Activated CD4-positive, alpha-beta T cell treated with anti-CD3 and anti-CD28 coated beads for 36 hours (primary cell): ENCODE data around the gene ZNF608. TPM values are rescaled to one million over a fixed set of nuclear protein-coding genes. Genes with fewer than 3 reads are reported as not detected.

Experiments
- ATAC-seq: fragments of 200-7000 bp; cut with Tn5 transposase; one replicate; pipeline ENCODE4 v1.10.0; 2021; ENCODE audit warnings: mild to moderate bottlenecking, moderate library complexity
- CTCF ChIA-PET: fragments of 350-600 bp; sonication (Branson Sonifier 250); formaldehyde crosslinking; loops from one replicate; lab custom pipeline; 2021; ENCODE audit warnings: antibody characterized with exemption; lab: Charles Lee
- POLR2A ChIA-PET: fragments of 350-600 bp; sonication (Branson Sonifier 250); formaldehyde crosslinking; loops from one replicate; lab custom pipeline; 2021; ENCODE audit warnings: antibody characterized with exemption, inconsistent platforms; lab: Charles Lee
- DNase-seq: peaks from one replicate; pipeline ENCODE4 v3.0.0-alpha.2; 2020
- H3K27ac Mint-ChIP-seq: one replicate; pipeline ENCODE4 v1.8.0; 2021; ENCODE audit warnings: mixed read lengths
- H3K27me3 Mint-ChIP-seq: one replicate; pipeline ENCODE4 v1.8.0; 2021; ENCODE audit warnings: mixed read lengths
- H3K36me3 Mint-ChIP-seq: one replicate; pipeline ENCODE4 v1.8.0; 2021; ENCODE audit warnings: low read depth, mixed read lengths
- H3K4me1 Mint-ChIP-seq: one replicate; pipeline ENCODE4 v1.8.0; 2021; ENCODE audit warnings: mixed read lengths
- H3K4me3 Mint-ChIP-seq: one replicate; pipeline ENCODE4 v1.8.0; 2021; ENCODE audit warnings: mild to moderate bottlenecking, moderate library complexity, mixed read lengths
- H3K9me3 Mint-ChIP-seq: one replicate; pipeline ENCODE4 v1.8.0; 2021; ENCODE audit warnings: low read depth, mixed read lengths
- intact Hi-C, 2 experiments: fragments of 100-400 bp; cut with DNase I in 1 of 2; cut with micrococcal nuclease in 1 of 2; formaldehyde crosslinking; loops; one replicate each; pipeline versions ENCODE4 v1.14.2 to v1.15.1; 2022 to 2024; cut with DNase I, micrococcal nuclease
- total RNA-seq, 2 experiments: library from RNA; stranded (reverse); gene quantifications; one replicate each; pipeline ENCODE4 v1.2.3, GENCODE V29; 2021

The ZNF608 gene
- total RNA-seq, 2 experiments from 2014 or later, result not detected

DNA sequence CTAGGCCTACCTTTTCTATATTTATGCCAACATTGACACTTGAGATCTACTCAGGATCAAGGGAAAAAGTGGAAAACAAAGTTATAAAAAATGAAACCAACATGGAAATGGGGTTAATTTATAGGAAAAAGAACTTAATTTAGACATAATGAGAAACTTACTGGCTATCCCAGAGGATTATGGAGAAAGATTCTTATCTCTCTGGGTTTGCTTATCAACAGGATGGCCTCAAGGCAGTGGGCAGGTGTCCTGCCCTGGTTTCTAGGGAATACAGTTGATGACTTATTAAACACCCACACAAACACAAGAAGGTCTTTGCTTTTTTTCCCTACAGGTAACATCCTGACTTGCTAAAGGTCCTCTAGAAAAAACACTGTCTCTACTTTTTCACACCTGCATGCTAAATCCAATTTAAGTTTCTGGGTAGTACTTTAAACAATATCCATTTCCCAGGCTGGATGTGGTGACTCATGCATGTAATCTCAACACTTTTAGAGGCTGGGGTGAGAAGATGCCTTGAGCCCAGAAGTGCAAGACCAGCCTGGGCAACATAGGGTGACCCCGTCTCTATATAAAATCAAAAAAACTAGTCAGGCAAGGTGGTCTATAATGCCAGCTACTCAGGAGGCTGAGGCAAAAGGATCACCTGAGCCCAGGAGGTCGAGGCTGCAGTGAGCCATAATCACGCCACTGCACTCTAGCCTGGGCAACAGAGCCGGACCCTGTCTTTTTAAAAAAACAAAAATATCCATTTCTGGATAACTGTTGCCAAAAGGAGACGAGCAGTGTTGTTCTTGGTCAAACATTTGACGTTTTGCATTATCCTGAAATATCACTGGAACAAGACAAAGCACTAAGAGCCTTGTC, 6.6 kb upstream of the ZNF608 start:
- POLR2A ChIA-PET, result no interaction called here
- H3K27ac Mint-ChIP-seq, result no peak overlapping the region

DNA sequence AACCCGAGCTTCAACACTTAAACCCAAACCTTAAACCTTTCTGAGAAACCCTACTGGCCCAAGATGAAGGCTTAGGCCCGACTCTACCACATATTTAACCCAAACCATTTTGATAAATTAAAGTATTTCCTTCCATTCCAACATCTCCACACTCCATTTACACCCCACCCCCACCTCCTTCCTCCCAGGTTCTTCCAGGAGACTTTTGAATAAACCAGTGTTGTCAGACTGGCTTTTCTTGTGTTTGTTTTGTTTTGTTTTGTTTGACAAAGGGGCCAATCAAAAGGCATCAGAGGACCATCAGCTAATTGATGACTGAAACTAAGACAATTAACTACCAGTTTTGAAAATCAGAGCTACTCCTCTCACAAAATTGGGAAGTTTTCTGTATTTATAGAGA, 4.6 kb upstream of the ZNF608 start:
- ChIA-PET POLR2A (no interaction called here), CTCF (interaction anchor here (0.5 to 1.2 kb wide), 2 partner anchors 10 to 16 kb away, joined by 3 to 4 read pairs; no protein-coding TSS in a partner anchor)
- intact Hi-C loops, result no loop called here
- ATAC-seq (no peak), DNase-seq (no peak)
- peaks cover 41% of the 10 kb centered on the region for H3K27me3 Mint-ChIP-seq
- H3K4me1 Mint-ChIP-seq, result peaks cover 31% of the 10 kb centered on the region
- peaks cover 2% of the 10 kb centered on the region for H3K9me3 Mint-ChIP-seq
- H3K36me3 Mint-ChIP-seq, result no peaks in the 10 kb centered on the region
- H3K27ac Mint-ChIP-seq, result no peak overlapping the region
- H3K4me3 Mint-ChIP-seq, result no peak overlapping the region

More for the DNA sequence above, 6.6 kb upstream of the ZNF608 start:
- Mint-ChIP-seq H3K27me3 (peaks cover 24% of the 10 kb centered on the region), H3K9me3 (peaks cover 2% of the 10 kb centered on the region), H3K36me3 (no peaks in the 10 kb centered on the region), H3K4me1 (peaks cover 12% of the 10 kb centered on the region), H3K4me3 (no peak overlapping the region)
- DNase-seq, result no peak
- no peak for ATAC-seq
- intact Hi-C loops, result no loop called here
- CTCF ChIA-PET, result no interaction called here

DNA sequence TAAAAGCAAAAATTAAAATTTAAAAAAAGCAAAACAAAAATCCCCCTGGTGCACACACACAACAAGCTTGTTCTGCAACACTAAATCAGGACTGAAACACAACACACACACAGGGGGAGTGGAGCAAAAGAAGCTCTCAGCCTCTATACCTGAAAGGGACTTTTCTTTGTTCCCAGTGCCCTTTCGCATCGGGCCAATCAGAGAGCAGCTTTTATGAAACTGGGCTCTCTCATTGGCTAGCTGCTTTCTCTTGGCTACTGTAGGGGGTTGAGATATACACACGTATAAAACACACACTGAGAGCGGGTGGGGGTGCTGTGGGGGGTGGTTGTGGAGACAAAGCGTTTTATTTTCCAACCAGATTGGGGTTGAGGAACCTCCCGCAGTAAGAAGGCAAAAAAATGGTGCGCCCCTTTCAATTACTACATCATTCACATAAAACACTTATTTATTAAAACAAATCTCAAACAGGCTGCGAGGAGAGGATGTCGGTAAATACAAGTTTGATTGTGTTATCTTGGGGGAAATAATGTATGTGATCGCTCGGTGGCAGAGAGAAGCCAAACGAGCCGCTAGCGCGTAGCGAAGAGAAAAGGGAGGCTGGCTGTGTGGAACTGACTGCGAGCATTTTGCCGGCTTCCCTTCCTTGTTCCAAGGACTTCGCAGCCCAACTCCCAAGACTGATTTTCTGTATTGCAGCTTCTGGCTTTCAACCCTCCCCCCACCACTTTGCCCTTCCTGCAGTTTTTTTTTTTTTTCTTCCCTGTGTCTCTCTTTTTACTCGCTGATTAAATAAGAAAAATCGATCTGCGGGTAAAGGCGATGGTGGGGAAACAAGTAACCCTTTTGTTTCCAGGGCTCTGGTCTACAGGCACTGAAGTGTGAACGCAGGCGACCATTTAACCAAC, 2.5 kb upstream of the ZNF608 start:
- ChIA-PET CTCF (no interaction called here), POLR2A (no interaction called here)
- no peaks in the 10 kb centered on the region for H3K36me3 Mint-ChIP-seq
- H3K4me3 Mint-ChIP-seq, result peak overlapping the region; percentile 63
- peaks cover 32% of the 10 kb centered on the region for H3K4me1 Mint-ChIP-seq
- H3K27ac Mint-ChIP-seq, result no peak overlapping the region
- DNase-seq (peak; percentile 43), ATAC-seq (peak; percentile 90)
- H3K9me3 Mint-ChIP-seq, result peaks cover 2% of the 10 kb centered on the region
- intact Hi-C loops, result loop anchor here in 1 of 2 experiments (5.0 kb wide), 1 partner anchor 167 kb away; no protein-coding TSS in a partner anchor
- H3K27me3 Mint-ChIP-seq, result peaks cover 45% of the 10 kb centered on the region

GRCh38 chr5:124747791-124748686, 1.6 kb upstream of the ZNF608 start:
- ATAC-seq (no peak), DNase-seq (no peak)
- ChIA-PET POLR2A (no interaction called here), CTCF (no interaction called here)
- Mint-ChIP-seq H3K4me1 (peaks cover 32% of the 10 kb centered on the region), H3K36me3 (no peaks in the 10 kb centered on the region), H3K9me3 (peaks cover 2% of the 10 kb centered on the region), H3K4me3 (peak overlapping the region; percentile 63), H3K27ac (no peak overlapping the region), H3K27me3 (peaks cover 45% of the 10 kb centered on the region)
- intact Hi-C loops, result loop anchor here in 1 of 2 experiments (5.0 kb wide), 1 partner anchor 166 kb away; no protein-coding TSS in a partner anchor

DNA sequence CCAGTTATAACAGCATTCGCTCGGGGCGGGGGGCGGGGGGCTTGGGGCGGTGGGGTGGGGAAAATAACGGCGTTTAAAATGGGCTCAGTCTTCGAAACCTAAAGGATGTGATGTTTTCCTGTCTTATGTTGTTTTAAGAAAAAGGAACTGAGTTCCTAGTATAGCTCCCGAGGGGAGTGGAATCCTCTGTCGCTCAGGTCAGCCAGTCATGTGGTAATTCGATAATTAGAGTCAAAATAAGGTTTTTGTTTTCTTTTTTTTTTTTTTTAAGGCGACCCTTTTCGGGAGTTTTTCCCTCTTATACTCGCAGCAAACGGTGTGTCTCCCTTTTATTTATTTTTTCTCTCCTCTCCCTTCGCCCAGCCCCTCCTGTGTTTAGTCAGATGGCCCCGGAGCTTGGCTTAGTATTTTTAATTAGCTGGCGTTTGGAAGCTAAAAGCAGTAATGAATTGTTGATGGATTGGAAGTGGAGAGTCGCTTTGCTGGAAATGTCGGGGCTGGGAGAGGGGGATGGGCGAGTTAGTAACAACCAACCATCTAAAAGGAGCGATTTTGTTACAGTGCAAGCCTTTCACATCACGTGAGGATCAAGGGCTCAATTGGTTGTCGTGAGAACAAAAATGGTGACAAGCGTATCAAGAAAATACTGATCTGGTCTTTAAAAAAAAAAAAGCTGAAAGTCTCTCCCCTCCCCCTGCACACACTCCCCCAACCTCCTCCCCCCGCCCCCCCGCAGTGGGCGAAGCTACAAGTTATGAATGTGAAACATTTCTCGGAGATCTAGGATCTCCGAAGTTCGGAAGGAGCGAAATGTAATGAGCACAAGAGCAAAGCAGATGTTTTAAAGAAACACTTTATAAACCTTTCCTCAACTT, 714 bp upstream of the ZNF608 start:
- DNase-seq (peak; percentile 7), ATAC-seq (no peak)
- H3K27ac Mint-ChIP-seq, result no peak overlapping the region
- intact Hi-C loops, result loop anchor here in 1 of 2 experiments (5.0 kb wide), 1 partner anchor 165 kb away; no protein-coding TSS in a partner anchor
- peaks cover 2% of the 10 kb centered on the region for H3K9me3 Mint-ChIP-seq
- POLR2A ChIA-PET, result no interaction called here
- peaks cover 32% of the 10 kb centered on the region for H3K4me1 Mint-ChIP-seq
- H3K36me3 Mint-ChIP-seq, result no peaks in the 10 kb centered on the region
- peaks cover 45% of the 10 kb centered on the region for H3K27me3 Mint-ChIP-seq
- CTCF ChIA-PET, result interaction anchor here (0.7 kb wide), 1 partner anchor 1502 kb away, joined by 4 read pairs; no protein-coding TSS in a partner anchor
- H3K4me3 Mint-ChIP-seq, result peak overlapping the region; percentile 56

DNA sequence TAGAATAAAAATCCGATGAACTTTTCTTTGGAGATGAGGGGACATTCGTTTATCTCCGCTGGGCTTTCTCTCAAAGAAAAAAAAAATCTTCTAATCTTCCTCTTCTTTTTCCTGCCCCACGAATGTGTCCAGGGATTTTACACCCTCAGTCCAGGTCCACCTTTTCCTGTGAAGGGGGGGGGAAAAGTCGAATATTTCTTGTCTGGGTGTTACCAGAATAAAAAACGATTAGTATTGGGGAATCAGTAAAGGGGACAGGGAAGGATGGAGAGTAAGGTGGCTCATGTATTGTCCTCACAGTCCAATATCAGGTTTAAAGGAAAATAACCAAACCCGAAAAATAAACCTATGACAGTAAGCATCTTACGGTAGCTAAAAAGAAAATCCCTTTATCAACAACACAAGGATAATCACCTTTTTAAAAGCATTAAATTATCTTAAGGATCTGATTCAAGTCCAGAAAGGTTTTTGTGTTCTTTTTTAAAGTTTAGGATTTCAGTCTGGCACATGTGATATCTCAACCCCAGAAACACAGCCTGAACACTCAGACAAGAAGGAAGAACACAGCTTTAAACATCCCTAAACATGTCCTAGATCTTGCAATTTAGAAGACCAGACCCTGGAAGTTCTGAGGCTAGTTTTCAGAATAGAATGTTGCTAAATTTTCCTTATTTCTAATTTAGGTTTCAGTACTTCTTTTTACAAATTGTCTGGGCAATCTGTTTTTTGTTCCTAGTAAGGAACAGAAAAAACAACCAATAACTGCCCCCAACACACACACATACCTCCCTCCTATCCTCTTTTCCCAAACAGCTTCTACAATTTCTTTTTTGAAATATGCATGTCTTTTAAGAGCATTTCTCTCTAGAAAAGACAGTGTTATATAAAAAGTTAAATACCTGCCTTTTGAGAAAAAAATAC, 1.2 kb downstream of the ZNF608 start:
- H3K9me3 Mint-ChIP-seq, result no peaks in the 10 kb centered on the region
- peaks cover 45% of the 10 kb centered on the region for H3K27me3 Mint-ChIP-seq
- ChIA-PET CTCF (no interaction called here), POLR2A (no interaction called here)
- no peak for ATAC-seq
- peaks cover 32% of the 10 kb centered on the region for H3K4me1 Mint-ChIP-seq
- H3K27ac Mint-ChIP-seq, result no peak overlapping the region
- DNase-seq, result no peak
- no peak overlapping the region for H3K4me3 Mint-ChIP-seq
- intact Hi-C loops, result loop anchor here in 1 of 2 experiments (5.0 kb wide), 1 partner anchor 163 kb away; no protein-coding TSS in a partner anchor
- H3K36me3 Mint-ChIP-seq, result no peaks in the 10 kb centered on the region

DNA sequence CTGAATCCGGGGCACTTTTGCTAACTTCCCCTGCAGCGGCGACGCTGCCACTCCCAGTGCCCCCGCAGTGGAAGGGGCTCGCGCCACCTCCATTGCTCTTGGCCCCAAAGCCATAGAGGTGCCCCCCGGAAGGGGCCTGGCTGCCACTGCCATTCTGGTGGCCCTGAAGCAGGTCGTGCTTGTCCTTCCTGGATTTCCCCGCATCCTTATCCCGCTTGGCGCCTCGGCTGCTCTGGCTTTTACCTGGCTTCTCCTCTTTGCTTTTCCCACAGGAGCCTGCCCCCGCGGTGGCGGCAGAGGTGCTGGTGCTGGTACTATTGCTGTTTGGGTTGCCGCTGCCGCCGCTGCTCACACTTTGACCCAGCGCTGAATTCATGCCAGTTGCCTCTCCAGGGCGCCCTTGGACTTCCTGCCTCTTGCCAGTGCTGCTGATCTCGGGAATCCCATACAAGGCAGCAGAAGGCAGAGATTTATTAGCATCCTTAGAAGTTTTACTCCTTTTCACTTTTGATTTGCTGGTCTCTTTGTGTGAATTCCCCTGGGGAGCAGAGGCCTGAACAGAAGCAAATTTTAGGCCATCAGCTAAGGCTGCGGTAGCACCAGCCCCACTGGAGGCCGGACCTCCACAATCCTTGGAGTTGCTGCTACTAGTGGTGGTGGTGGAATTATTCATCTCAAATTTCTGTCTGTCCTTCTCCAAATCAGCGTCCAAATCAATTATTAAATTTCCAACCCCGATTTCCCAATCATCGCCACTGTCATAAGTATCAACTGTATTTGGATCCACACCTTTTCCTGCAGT, 2.1 kb downstream of the ZNF608 start:
- DNase-seq (no peak), ATAC-seq (no peak)
- intact Hi-C loops, result no loop called here
- no peak overlapping the region for H3K4me3 Mint-ChIP-seq
- peaks cover 32% of the 10 kb centered on the region for H3K4me1 Mint-ChIP-seq
- CTCF ChIA-PET, result no interaction called here
- POLR2A ChIA-PET, result no interaction called here
- H3K36me3 Mint-ChIP-seq, result no peaks in the 10 kb centered on the region
- no peaks in the 10 kb centered on the region for H3K9me3 Mint-ChIP-seq
- peaks cover 47% of the 10 kb centered on the region for H3K27me3 Mint-ChIP-seq
- no peak overlapping the region for H3K27ac Mint-ChIP-seq

GRCh38 chr5:124743602-124744169, 2.8 kb downstream of the ZNF608 start:
- H3K9me3 Mint-ChIP-seq, result no peaks in the 10 kb centered on the region
- CTCF ChIA-PET, result no interaction called here

More at GRCh38 chr5:124743602-124744169, 2.8 kb downstream of the ZNF608 start:
- intact Hi-C loops, result no loop called here
- POLR2A ChIA-PET, result no interaction called here
- H3K4me1 Mint-ChIP-seq, result peaks cover 26% of the 10 kb centered on the region
- peaks cover 44% of the 10 kb centered on the region for H3K27me3 Mint-ChIP-seq
- no peak overlapping the region for H3K27ac Mint-ChIP-seq
- H3K4me3 Mint-ChIP-seq, result no peak overlapping the region
- no peak for DNase-seq
- no peak for ATAC-seq
- H3K36me3 Mint-ChIP-seq, result no peaks in the 10 kb centered on the region
